ENCODE measurements around the gene GPD1.
A peak's percentile ranks its signal among the peaks of the same experiment; 100 is the strongest.

The GPD1 gene

GRCh38 chr12:50066402-50066801 lies 37.4 kb upstream of the GPD1 start:
- no peak overlapping the region for H3K4me3 ChIP-seq (ENCODE audit: low read depth, low read length)
- TF ChIP-seq, protein P1, sequence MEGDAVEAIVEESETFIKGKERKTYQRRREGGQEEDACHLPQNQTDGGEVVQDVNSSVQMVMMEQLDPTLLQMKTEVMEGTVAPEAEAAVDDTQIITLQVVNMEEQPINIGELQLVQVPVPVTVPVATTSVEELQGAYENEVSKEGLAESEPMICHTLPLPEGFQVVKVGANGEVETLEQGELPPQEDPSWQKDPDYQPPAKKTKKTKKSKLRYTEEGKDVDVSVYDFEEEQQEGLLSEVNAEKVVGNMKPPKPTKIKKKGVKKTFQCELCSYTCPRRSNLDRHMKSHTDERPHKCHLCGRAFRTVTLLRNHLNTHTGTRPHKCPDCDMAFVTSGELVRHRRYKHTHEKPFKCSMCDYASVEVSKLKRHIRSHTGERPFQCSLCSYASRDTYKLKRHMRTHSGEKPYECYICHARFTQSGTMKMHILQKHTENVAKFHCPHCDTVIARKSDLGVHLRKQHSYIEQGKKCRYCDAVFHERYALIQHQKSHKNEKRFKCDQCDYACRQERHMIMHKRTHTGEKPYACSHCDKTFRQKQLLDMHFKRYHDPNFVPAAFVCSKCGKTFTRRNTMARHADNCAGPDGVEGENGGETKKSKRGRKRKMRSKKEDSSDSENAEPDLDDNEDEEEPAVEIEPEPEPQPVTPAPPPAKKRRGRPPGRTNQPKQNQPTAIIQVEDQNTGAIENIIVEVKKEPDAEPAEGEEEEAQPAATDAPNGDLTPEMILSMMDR (IDR thresholded peaks at IDR 0.05; ENCODE audit: borderline replicate concordance, insufficient read depth, low read depth, low read length) = no peak

GRCh38 chr12:50069069-50069468 lies 34.7 kb upstream of the GPD1 start:
- TF ChIP-seq, protein P1 (IDR thresholded peaks at IDR 0.05; ENCODE audit: borderline replicate concordance, insufficient read depth, low read depth, low read length) = no peak
- no peak overlapping the region for H3K4me3 ChIP-seq (ENCODE audit: low read depth, low read length)

DNA sequence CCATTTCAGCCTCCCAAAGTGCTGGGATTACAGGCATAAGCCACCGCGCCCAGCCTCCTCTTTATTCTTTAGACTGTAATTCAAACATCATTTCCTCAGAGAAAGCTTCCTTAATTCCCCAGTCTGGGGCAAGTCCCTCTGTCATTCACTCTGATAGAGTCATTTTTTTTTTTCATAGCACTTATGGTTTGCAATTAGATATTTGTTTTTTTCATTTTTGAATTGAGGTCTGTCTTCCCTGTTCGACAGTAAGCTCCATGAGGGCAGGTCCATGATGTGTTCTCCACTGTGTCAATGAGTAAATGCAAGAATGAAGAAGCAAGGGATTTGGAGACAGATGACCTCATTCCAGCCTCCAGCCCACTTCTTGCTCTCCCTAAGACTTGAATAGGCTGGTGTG lies 34.3 kb upstream of the GPD1 start:
- no peak overlapping the region for H3K4me3 ChIP-seq (ENCODE audit: low read depth, low read length)
- TF ChIP-seq, protein P1 (IDR thresholded peaks at IDR 0.05; ENCODE audit: borderline replicate concordance, insufficient read depth, low read depth, low read length) = no peak

GRCh38 chr12:50070314-50071060 lies 33.3 kb upstream of the GPD1 start:
- H3K4me3 ChIP-seq (ENCODE audit: low read depth, low read length) = no peak overlapping the region

GRCh38 chr12:50072198-50072907 lies 31.5 kb upstream of the GPD1 start:
- no peak overlapping the region for H3K4me3 ChIP-seq (ENCODE audit: low read depth, low read length)
- TF ChIP-seq, protein P1 (IDR thresholded peaks at IDR 0.05; ENCODE audit: borderline replicate concordance, insufficient read depth, low read depth, low read length) = no peak

More at GRCh38 chr12:50070314-50071060, 33.3 kb upstream of the GPD1 start:
- TF ChIP-seq, protein P1 (IDR thresholded peaks at IDR 0.05; ENCODE audit: borderline replicate concordance, insufficient read depth, low read depth, low read length) = peak; percentile 97

- TF ChIP-seq, protein P1 (IDR thresholded peaks at IDR 0.05; ENCODE audit: borderline replicate concordance, insufficient read depth, low read depth, low read length) = no peak
- H3K4me3 ChIP-seq (ENCODE audit: low read depth, low read length) = no peak overlapping the region
These were observed 30.6 kb upstream of the GPD1 start for GRCh38 chr12:50073206-50073605.

DNA sequence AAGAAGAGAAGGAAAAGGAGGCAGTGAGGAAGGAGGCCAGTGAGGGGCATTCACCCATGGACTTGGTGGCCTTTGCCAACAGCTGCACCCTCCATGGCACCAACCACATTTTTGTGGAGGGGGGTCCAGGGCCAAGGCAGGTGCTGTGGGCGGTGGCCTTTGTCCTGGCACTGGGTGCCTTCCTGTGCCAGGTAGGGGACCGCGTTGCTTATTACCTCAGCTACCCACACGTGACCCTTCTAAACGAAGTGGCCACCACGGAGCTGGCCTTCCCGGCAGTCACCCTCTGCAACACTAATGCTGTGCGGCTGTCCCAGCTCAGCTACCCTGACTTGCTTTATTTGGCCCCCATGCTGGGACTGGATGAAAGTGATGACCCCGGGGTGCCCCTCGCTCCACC lies 30.1 kb upstream of the GPD1 start:
- no peak overlapping the region for H3K4me3 ChIP-seq (ENCODE audit: low read depth, low read length)
- TF ChIP-seq, protein P1 (IDR thresholded peaks at IDR 0.05; ENCODE audit: borderline replicate concordance, insufficient read depth, low read depth, low read length) = no peak
